ENCODE measurements around the gene CETP. TPM values are rescaled to one million over a fixed set of nuclear protein-coding genes. Genes with fewer than 3 reads are reported as not detected.
A peak's percentile ranks its signal among the peaks of the same experiment; 100 is the strongest.

Gene CETP
- total and polyA plus RNA-seq, 9 of the 15 experiments (the other 6 are each of a cell fraction or from before 2014, with no cell fraction given), result 0.07 to 0.11 TPM; not detected in 7

- TF ChIP-seq MLLT1 (IDR thresholded peaks at IDR 0.05), result 0 out of 4 replicates have a peak, but pooled peaks of 1 of the 2 experiments have one; percentile 29
- TF ChIP-seq ZNF449 (CRISPR knock-in tag; IDR thresholded peaks at IDR 0.05), result no peak
- peak; percentile 0; the same call in 1 of the 2 replicates for TF ChIP-seq POLR2AphosphoS5 (IDR thresholded peaks at IDR 0.05; ENCODE audit: control insufficient read depth, insufficient read depth, low read depth, low read length)
- no peak for TF ChIP-seq HDAC1 (IDR thresholded peaks at IDR 0.05)
- no peak for TF ChIP-seq RNF2 (IDR thresholded peaks at IDR 0.05)
- TF ChIP-seq PYGO2 (tag; IDR thresholded peaks at IDR 0.05), result no peak
- peak; percentile 32 for TF ChIP-seq SUPT5H (IDR thresholded peaks at IDR 0.05)
- no peak for TF ChIP-seq SMARCB1 (IDR thresholded peaks at IDR 0.05; ENCODE audit: insufficient read length, low read depth)
- no peak for TF ChIP-seq TAF15 (IDR thresholded peaks at IDR 0.05; ENCODE audit: low read depth, low read length)
- TF ChIP-seq GABPB1 (CRISPR knock-in tag; IDR thresholded peaks at IDR 0.05), result no peak
- no peak for TF ChIP-seq FOXK1 (CRISPR knock-in tag; IDR thresholded peaks at IDR 0.05; ENCODE audit: borderline replicate concordance)
- TF ChIP-seq NCOR1 (IDR thresholded peaks at IDR 0.05), result no peak
- TF ChIP-seq USF2 (CRISPR knock-in tag; IDR thresholded peaks at IDR 0.05), result no peak
- TF ChIP-seq ZNF224 (CRISPR knock-in tag; IDR thresholded peaks at IDR 0.05), result no peak
- TF ChIP-seq POLR2A (conservative IDR thresholded peaks at IDR 0.05), result peak; percentile 23
- TF ChIP-seq, protein P1, sequence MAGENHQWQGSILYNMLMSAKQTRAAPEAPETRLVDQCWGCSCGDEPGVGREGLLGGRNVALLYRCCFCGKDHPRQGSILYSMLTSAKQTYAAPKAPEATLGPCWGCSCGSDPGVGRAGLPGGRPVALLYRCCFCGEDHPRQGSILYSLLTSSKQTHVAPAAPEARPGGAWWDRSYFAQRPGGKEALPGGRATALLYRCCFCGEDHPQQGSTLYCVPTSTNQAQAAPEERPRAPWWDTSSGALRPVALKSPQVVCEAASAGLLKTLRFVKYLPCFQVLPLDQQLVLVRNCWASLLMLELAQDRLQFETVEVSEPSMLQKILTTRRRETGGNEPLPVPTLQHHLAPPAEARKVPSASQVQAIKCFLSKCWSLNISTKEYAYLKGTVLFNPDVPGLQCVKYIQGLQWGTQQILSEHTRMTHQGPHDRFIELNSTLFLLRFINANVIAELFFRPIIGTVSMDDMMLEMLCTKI (IDR thresholded peaks at IDR 0.05; ENCODE audit: partially characterized antibody), result no peak
- no peak for TF ChIP-seq HDAC8 (tag; IDR thresholded peaks at IDR 0.05)
- no peak for TF ChIP-seq EWSR1 (IDR thresholded peaks at IDR 0.05; ENCODE audit: borderline replicate concordance, low read depth, partially characterized antibody)
- no peak for TF ChIP-seq CBX1 (IDR thresholded peaks at IDR 0.05; ENCODE audit: low read depth)
- no peak for TF ChIP-seq ZNF212 (CRISPR knock-in tag; IDR thresholded peaks at IDR 0.05)
- TF ChIP-seq NR2C2 (CRISPR knock-in tag; IDR thresholded peaks at IDR 0.05), result no peak
- TF ChIP-seq NR2C2 (tag; IDR thresholded peaks at IDR 0.05), result no peak
- no peak for TF ChIP-seq HDGF (IDR thresholded peaks at IDR 0.05)
- TF ChIP-seq KDM1A (IDR thresholded peaks at IDR 0.05), result no peak
- TF ChIP-seq NFE2 (IDR thresholded peaks at IDR 0.05; ENCODE audit: low read depth), result no peak
- TF ChIP-seq ZNF140 (CRISPR knock-in tag; IDR thresholded peaks at IDR 0.05), result no peak
- no peak for TF ChIP-seq NR4A1 (CRISPR knock-in tag; IDR thresholded peaks at IDR 0.05)
- no peak for TF ChIP-seq NR4A1 (tag; IDR thresholded peaks at IDR 0.05)
Measured at GRCh38 chr16:56945847-56946527, 15.8 kb upstream of the CETP start (continued).

Data from K562 (cell line).